ENCODE measurements around the gene IRAK1.

IRAK1 gene

DNA sequence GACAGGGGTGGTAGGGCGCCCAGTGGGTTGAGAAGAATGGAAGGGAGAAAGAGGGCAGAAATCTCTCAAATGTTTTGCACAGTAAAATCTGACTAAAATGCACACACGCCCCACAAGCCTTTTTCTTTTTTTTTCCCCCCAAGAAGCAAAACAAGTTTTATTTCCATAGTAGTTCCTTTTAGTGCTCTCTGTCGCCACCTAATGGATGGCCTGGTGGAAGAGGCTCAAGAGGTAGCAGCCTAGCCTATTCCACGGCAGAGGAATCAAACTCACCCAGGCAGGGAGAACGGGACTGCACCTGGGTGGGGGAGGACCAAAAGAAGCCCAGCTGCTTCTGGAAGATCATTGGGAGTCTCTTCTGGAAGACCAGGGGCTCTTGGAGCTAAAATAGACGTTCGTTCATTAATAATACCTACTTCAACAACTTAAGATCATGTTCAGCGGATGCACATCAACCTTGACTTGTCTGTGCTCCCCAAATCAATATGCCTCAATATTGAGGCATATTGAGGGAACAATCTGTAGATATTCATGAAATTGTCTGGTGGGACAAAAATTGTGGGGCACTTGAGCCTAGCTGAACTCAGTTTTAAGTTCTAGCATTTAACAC lies 31.6 kb upstream of the IRAK1 start:
- no peak for TF ChIP-seq POLR2A (IDR thresholded peaks at IDR 0.05; ENCODE audit: low read depth, low read length)
- no peak for TF ChIP-seq POLR2AphosphoS5 (IDR thresholded peaks at IDR 0.05; ENCODE audit: low read depth, low read length)
- no peak for TF ChIP-seq TAF1 (IDR thresholded peaks at IDR 0.05; ENCODE audit: borderline replicate concordance, low read depth, low read length)
- peak; percentile 59 for DNase-seq (ENCODE audit: insufficient read length)
- FAIRE-seq, result peak; percentile 94

DNA sequence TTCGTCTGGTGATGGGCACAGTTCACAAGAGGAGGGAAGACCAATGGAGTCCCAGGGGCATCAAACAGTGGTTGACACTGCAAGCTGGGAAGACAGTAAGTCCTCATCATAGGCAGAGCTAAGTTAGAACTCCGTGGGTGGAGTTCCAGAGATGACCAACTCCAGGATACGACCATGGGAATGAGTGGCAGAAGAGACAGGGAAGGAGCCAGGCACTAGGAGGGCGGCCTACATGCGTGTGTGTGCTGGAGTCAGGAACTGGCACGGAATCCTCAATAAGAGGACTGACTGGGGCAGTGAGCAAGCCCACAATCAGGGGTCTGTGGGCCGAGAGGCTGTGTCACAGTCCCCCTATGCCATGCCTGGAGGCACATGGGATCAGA lies 30.4 kb upstream of the IRAK1 start:
- no peak for DNase-seq (ENCODE audit: insufficient read length)
- no peak for FAIRE-seq
- TF ChIP-seq POLR2AphosphoS5 (IDR thresholded peaks at IDR 0.05; ENCODE audit: low read depth, low read length) (no peak), POLR2A (IDR thresholded peaks at IDR 0.05; ENCODE audit: low read depth, low read length) (no peak), TAF1 (IDR thresholded peaks at IDR 0.05; ENCODE audit: borderline replicate concordance, low read depth, low read length) (no peak)

DNA sequence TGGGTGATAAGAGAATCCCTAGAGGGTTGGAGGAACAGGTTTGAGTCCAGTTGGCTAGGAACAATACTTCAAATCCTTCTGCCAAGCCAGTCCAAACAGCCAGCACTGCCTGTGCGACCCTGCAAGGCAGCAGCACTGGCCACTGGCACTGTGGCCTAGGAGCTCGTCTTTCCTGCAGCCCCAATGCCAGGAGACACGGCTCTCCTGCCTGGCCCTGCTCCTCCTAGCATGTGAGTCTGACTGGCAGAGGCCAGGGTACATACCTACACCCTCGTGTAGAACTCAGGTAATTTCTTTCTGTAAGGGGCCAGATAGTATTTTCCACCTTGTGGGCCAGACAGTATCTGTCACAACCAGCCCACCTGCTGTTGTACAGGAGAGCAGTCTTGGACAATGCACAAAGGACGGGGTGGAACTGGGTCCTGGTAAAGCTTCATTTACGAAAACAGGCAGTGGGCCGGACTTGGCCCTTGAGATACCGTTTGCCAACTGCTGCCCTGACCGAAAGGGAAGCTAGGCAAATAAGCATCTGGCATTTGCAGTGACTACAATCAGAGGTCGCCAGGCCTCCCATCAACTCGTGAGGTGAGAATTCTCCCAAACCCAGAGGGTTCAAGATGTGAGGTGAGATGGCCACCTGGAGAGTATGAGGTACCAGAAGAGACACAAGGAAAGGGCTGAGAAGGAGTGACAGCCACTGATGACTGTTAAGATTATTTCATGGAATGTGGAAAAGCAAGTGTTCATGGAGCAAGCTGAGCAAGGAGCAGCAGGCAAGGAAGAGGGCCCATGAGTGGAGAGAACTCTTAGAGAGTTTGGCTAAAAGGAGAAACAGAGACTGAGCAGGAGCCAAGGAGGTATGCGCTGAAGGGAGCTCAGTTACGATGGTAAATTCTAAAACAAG lies 29.8 kb upstream of the IRAK1 start:
- FAIRE-seq (no peak), DNase-seq (ENCODE audit: insufficient read length) (no peak)
- TF ChIP-seq POLR2AphosphoS5 (IDR thresholded peaks at IDR 0.05; ENCODE audit: low read depth, low read length) (no peak), TAF1 (IDR thresholded peaks at IDR 0.05; ENCODE audit: borderline replicate concordance, low read depth, low read length) (no peak), POLR2A (IDR thresholded peaks at IDR 0.05; ENCODE audit: low read depth, low read length) (no peak)

DNA sequence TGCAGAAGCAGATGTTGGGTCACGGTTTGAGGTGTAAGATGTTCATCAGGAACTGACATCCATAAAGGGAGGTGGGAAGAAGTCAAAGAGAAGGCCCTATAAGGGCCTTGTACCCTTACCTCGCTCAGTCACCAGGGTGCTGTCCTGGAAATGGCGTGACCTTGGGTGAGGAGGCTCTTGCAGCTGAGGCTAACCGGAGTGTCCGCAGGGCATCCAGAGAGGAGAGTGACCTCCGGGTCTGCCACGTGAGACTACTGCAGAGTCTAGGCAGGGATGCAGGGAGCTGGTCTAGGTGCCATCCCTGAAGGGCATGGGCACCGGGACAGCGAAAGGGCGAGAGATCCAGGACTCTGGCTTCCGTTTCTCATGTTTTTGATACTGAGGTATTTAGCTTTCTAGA lies 28.7 kb upstream of the IRAK1 start:
- FAIRE-seq (no peak), DNase-seq (ENCODE audit: insufficient read length) (no peak)
- TF ChIP-seq TAF1 (IDR thresholded peaks at IDR 0.05; ENCODE audit: borderline replicate concordance, low read depth, low read length) (no peak), POLR2AphosphoS5 (IDR thresholded peaks at IDR 0.05; ENCODE audit: low read depth, low read length) (no peak), POLR2A (IDR thresholded peaks at IDR 0.05; ENCODE audit: low read depth, low read length) (no peak)

DNA sequence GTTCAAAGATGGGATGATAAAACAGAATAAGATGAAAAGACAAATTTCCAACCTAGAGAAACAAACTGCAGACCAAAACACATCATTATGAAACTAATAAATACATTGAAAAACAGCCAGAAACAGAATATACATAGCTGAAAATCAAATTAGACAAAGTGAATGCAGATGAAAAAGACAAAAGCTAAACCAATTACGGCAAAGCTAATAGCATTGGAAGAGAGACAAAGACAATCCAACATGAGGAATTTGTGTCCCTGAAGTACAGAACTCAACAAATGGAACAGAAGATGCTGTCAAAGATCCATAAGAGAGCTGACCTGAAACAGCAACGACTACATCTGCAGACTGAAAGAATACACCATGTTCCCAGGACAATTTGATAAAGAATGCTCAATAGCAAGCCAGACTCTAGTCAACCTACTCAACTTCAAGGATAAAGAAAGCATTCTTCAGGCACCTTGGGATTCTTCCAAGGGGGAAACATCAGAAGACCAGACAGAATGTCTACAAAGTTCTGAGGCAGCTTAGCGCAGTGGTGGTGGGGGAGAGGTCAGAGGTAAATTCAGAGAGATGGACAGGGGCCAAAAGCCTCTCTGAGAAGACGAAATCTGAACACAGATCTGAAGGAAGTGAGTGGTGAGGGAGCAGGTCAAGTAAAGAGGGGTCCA lies 27.4 kb upstream of the IRAK1 start:
- TF ChIP-seq POLR2A (IDR thresholded peaks at IDR 0.05; ENCODE audit: low read depth, low read length) (no peak), POLR2AphosphoS5 (IDR thresholded peaks at IDR 0.05; ENCODE audit: low read depth, low read length) (no peak), TAF1 (IDR thresholded peaks at IDR 0.05; ENCODE audit: borderline replicate concordance, low read depth, low read length) (no peak)
- no peak for DNase-seq (ENCODE audit: insufficient read length)
- FAIRE-seq, result no peak

DNA sequence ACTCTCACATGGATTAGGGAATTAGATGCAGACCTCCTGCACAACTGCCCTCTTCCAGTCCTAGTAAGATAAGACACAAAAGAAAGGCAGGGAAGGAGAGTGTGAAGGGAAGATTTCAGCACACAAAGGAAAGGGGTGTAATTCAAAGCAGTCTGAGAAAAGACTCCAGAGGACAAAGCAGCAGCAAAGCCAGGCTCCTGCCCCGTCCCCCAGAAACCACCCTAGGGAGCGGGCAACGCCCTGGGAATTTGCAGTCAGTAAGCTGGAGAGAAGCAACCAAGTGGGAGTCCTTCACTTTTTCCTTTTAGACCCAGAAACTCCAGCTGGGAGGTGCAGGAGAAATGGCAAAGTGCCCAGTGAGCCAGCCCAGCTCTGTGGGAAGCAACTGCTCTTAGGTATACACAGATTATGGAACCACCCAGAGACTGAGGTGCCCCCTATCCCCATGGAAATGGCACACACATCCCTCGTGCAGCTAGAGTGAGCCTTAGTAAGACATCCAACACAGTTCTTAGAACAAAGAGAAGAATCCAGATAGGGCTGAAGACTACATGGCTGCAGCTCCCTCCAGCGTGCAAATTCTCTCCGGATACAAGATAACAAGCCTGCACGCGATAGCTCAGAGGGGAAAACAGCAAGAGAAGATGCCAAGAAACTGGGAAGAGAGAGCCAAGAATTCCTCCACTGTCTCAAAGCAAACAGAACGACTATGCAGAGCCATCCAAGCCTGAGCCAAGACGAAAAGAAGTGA lies 26.5 kb upstream of the IRAK1 start:
- TF ChIP-seq POLR2A (IDR thresholded peaks at IDR 0.05; ENCODE audit: low read depth, low read length) (no peak), POLR2AphosphoS5 (IDR thresholded peaks at IDR 0.05; ENCODE audit: low read depth, low read length) (no peak), TAF1 (IDR thresholded peaks at IDR 0.05; ENCODE audit: borderline replicate concordance, low read depth, low read length) (no peak)

DNA sequence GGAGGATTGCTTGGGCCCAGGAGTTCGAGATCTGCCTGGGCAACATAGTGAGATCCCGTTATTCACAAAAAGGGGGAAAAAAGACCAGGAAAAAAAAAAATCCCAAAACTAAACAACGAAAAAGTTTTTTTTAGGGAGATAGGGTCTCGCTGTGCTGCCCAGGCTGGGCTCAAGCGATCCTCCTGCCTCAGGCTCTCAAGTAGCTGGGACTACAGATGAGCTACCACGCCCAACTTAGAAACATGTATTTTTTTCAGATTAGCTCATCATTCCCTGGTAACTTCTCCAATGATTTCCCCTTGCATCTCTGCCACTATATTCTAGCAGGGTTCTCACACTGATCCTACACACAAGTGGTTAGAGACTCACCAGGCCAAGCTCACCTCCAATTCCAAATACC lies 24.4 kb upstream of the IRAK1 start:
- DNase-seq (ENCODE audit: insufficient read length) (no peak), FAIRE-seq (no peak)

More for the DNA sequence above, 26.5 kb upstream of the IRAK1 start:
- FAIRE-seq (no peak), DNase-seq (ENCODE audit: insufficient read length) (no peak)

DNA sequence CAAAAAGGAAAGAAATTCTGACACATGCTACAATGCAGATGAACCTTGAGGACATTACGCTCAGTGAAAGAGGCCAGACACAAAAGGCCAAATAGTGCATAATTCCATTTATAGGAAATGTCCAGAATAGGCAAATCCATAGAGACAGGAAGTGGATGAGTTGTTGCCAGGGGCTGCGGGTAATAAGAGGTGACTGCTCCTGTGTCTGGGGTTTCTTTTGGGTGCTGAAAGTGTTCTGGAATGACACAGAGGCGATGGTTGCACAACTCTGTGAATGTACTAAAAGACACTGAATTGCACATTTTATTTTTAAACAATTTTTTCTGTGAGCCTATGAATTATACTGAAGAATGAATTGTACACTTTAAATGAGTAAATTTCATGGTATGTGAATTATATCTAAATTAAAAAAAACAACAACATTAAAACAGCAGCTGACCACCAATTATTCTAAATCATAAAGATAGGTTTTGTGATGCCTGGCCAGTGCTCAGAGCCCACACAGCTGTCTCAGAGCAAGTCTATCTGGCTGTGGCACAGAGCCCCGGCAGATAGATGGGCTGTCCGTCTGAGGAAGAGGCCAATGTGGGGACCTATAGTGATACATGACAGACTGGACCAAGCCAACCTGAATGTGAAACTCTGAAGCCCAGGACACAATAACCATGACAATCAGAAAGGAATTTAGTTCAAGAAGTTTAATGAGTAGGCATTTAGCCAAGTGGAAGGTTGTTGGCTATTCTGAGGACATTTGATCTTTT lies 23.5 kb upstream of the IRAK1 start:
- FAIRE-seq (no peak), DNase-seq (ENCODE audit: insufficient read length) (no peak)
- TF ChIP-seq POLR2A (IDR thresholded peaks at IDR 0.05; ENCODE audit: low read depth, low read length) (no peak), TAF1 (IDR thresholded peaks at IDR 0.05; ENCODE audit: borderline replicate concordance, low read depth, low read length) (no peak), POLR2AphosphoS5 (IDR thresholded peaks at IDR 0.05; ENCODE audit: low read depth, low read length) (no peak)

More for the DNA sequence above, 24.4 kb upstream of the IRAK1 start:
- TF ChIP-seq POLR2A (IDR thresholded peaks at IDR 0.05; ENCODE audit: low read depth, low read length) (no peak), TAF1 (IDR thresholded peaks at IDR 0.05; ENCODE audit: borderline replicate concordance, low read depth, low read length) (no peak), POLR2AphosphoS5 (IDR thresholded peaks at IDR 0.05; ENCODE audit: low read depth, low read length) (no peak)

DNA sequence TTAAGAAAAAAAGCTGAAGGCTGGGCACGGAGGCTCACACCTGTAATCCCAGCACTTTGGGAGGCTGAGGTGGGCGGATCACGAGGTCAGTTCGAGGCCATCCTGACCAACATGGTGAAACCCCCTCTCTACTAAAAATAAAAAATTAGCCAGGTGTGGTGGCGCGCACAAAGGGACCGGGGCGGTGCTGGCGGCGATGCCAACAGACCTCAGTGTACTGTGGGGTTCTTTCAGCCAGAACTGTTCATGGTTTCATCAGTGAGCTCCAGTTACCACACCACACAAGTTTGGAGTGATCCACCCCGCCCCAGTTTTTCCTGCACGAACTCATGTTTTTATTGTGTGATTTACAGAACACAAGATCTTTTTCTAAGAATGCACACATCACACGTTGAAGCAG lies 21.2 kb upstream of the IRAK1 start:
- no peak for TF ChIP-seq POLR2A (IDR thresholded peaks at IDR 0.05; ENCODE audit: low read depth, low read length)
- FAIRE-seq (no peak), DNase-seq (ENCODE audit: insufficient read length) (no peak)

DNA sequence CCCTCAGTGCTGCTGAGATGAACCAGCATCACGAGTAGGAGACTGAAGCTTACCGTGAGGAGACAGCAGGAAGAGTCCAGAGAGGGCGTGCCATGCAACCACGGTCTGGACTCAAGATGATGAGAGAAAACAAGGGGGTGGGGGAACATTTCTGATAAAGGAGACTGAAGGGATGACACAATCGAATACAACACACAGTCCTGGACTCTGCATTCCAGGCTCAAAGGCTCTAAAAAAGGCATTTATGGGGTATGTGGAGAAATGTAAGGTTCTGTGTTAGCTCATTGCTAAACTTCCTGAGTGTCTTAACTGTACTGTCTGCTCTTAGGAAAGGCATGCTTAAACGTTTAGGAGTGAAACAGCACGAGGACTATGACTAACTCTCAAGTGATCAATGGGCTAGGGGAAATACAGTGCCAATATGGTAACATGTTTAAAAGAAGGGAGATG lies 20.6 kb upstream of the IRAK1 start:
- no peak for DNase-seq (ENCODE audit: insufficient read length)
- FAIRE-seq, result no peak
- no peak for TF ChIP-seq POLR2AphosphoS5 (IDR thresholded peaks at IDR 0.05; ENCODE audit: low read depth, low read length)
- no peak for TF ChIP-seq TAF1 (IDR thresholded peaks at IDR 0.05; ENCODE audit: borderline replicate concordance, low read depth, low read length)
- no peak for TF ChIP-seq POLR2A (IDR thresholded peaks at IDR 0.05; ENCODE audit: low read depth, low read length)
